ENCODE results near the gene INHBC. TPM values are rescaled to one million over a fixed set of nuclear protein-coding genes. Genes with fewer than 3 reads are reported as not detected.
"Not testable (repeated sequence)": the region's sequence is repeated elsewhere in the genome, so short reads cannot be mapped to it uniquely, and the experiment has no call there.

The INHBC gene
- total RNA-seq, 1 donor from 2014 or later = not detected

DNA sequence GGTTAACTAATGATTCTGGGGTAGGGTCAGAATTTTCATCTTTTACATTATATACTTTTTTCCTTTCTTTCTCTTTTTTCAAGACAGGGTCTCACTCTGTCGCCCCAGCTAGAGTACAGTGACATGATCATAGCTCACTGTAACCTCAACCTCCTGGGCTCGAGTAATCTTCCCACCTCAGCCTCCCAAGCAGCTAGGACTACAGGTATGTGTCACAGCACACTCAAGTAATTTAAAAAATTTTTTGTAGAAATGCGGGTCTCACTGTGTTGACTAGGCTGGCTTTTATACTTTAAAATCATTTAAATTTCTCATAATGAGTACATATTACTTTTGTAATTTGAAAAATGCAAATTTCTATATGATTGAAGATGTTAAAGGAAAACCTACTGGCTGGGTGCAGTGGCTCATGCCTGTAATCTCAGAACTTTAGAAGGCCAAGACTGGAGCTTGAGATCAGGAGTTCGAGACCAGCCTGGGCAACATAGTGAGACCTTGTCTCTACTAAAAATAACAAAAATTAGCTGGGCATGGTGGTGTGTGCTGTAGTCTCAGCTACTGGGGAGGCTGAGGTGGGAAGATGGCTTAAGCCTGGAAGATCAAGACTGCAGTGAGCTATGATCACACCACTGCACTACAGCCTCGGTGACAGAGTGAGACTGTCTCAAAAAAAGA, 29.5 kb upstream of the INHBC start:
- intact Hi-C loops (cut with DNase I) = no loop called here

DNA sequence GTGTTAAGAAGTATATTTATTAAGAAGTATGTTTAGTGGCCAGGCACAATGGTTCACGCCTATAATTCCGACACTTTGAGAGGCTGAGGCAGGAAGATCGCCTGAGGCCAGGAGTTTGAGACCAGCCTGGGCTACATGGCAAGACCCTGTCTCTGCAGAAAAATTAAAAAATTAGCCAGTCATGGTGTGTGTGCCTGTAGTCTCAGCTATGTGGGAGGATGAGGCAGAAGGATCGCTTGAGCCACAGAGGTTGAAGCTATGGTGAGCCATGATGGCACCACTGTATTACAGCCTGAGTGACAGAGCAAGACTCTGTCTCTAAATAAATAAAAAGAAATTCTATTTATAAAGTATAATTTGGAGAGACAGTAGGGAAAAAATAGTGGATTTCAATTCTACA, 24.1 kb upstream of the INHBC start:
- intact Hi-C loops (cut with DNase I) = no loop called here
- Histone ChIP-seq H3K36me3 (no peaks in the 10 kb centered on the region), H3K9me3 (no peaks in the 10 kb centered on the region), H3K27me3 (ENCODE audit: low read depth) (no peaks in the 10 kb centered on the region), H3K4me3 (no peak overlapping the region), H3K27ac (no peak overlapping the region), H3K4me1 (no peaks in the 10 kb centered on the region)
- no peak for DNase-seq
- ATAC-seq = no peak
- TF ChIP-seq, protein P1, sequence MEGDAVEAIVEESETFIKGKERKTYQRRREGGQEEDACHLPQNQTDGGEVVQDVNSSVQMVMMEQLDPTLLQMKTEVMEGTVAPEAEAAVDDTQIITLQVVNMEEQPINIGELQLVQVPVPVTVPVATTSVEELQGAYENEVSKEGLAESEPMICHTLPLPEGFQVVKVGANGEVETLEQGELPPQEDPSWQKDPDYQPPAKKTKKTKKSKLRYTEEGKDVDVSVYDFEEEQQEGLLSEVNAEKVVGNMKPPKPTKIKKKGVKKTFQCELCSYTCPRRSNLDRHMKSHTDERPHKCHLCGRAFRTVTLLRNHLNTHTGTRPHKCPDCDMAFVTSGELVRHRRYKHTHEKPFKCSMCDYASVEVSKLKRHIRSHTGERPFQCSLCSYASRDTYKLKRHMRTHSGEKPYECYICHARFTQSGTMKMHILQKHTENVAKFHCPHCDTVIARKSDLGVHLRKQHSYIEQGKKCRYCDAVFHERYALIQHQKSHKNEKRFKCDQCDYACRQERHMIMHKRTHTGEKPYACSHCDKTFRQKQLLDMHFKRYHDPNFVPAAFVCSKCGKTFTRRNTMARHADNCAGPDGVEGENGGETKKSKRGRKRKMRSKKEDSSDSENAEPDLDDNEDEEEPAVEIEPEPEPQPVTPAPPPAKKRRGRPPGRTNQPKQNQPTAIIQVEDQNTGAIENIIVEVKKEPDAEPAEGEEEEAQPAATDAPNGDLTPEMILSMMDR (IDR thresholded peaks at IDR 0.05) = no peak

More for the DNA sequence above, 29.5 kb upstream of the INHBC start:
- Histone ChIP-seq H3K27ac (no peak overlapping the region), H3K36me3 (no peaks in the 10 kb centered on the region), H3K27me3 (ENCODE audit: low read depth) (no peaks in the 10 kb centered on the region), H3K4me3 (no peak overlapping the region), H3K4me1 (no peaks in the 10 kb centered on the region), H3K9me3 (no peaks in the 10 kb centered on the region)
- TF ChIP-seq, protein P1 (IDR thresholded peaks at IDR 0.05) = no peak
- DNase-seq (no peak), ATAC-seq (no peak)

DNA sequence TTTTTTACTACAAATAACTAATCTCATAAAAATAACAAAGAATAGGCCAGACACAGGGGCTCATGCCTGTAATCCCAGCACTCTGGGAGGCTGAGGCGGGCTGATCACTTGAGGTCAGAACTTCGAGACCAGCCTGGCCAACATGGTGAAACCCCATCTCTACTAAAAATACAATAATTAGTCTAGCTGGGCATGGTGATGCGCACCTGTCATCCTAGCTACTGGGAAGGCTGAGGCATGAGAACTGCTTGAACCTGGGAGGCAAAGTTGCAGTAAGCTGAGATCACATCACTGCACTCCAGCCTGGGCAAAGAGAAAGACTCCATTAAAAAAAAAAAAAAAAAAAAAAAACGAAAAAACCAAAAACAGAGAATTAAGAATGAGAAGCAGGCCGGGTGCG, 20.4 kb upstream of the INHBC start:
- H3K4me3 ChIP-seq; intact Hi-C loops (cut with DNase I); ATAC-seq; DNase-seq; H3K36me3 ChIP-seq; H3K9me3 ChIP-seq; H3K27ac ChIP-seq; H3K4me1 ChIP-seq; H3K27me3 ChIP-seq (ENCODE audit: low read depth): not testable (repeated sequence)

DNA sequence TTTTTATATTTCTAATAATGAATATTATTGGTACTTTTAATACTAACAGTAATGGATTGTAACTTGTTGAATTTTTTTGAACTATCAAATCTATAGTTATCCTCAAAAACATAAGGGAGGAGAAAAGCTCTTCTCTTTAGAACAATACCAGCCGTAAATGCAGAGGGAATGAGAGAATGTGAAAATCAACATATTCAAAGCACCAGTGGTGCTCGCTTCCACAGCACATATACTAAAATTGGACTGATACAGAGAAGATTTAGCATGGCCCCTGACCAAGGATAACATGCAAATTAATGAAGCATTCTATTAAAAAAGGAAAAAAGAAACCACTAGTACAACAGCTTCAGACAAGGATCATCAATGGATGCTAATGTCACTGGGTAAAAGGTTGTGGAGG, 19.5 kb upstream of the INHBC start:
- Histone ChIP-seq H3K27ac (no peak overlapping the region), H3K27me3 (ENCODE audit: low read depth) (no peaks in the 10 kb centered on the region), H3K9me3 (no peaks in the 10 kb centered on the region), H3K36me3 (no peaks in the 10 kb centered on the region), H3K4me3 (no peak overlapping the region), H3K4me1 (no peaks in the 10 kb centered on the region)
- intact Hi-C loops (cut with DNase I) = no loop called here
- TF ChIP-seq, protein P1 (IDR thresholded peaks at IDR 0.05) = no peak
- ATAC-seq (no peak), DNase-seq (no peak)

DNA sequence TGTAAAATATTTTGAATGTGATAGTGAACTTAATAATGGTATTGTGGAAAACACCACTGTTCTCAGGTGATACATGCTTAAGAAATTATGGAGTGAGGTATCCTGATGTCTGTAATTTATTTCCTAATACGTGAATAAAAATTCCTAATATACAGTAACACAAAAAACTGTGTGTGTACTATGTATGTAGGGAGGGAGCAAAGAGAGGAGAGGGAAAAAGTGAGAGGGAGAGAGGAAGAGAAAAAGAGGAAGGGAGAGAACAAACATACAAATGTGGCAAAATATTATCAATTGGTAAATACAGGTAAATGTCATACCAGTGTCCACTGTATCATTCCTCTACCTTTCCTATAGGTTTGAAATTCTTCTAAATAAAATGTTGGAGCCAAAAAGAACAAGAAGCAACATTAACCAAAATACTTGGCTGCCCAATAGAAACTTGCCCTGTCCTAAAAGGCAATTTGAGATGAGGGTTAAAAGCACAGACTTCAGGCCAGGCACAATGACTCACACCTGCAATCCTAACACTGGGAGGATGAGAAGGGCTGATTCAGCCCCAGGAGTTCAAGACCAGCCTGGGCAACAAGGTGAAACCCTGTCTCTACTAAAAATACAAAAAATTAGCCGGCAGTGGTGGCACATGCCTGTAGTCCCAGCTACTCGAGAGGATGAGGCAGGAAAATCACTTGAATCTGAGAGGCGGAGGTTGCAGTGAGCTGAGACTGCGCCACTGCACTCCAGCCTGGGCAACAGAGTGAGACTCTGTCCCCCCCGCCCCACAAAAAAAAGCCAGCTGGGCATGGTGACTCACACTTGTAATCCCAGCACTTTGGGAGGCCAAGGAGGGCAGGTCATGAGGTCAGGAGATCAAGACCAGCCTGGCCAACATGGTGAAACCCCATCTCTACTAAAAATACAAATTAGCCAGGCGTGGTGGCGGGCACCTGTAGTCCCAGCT, 18.3 kb upstream of the INHBC start:
- DNase-seq (no peak), ATAC-seq (peak in 1 of 2 donors; percentile 33)
- no peak overlapping the region for H3K4me3 ChIP-seq
- TF ChIP-seq, protein P1 (IDR thresholded peaks at IDR 0.05) = no peak
- H3K27ac ChIP-seq = no peak overlapping the region
- intact Hi-C loops (cut with DNase I) = no loop called here
- peaks cover 1% of the 10 kb centered on the region for H3K36me3 ChIP-seq
- no peaks in the 10 kb centered on the region for H3K9me3 ChIP-seq
- no peaks in the 10 kb centered on the region for H3K4me1 ChIP-seq
- H3K27me3 ChIP-seq (ENCODE audit: low read depth) = no peaks in the 10 kb centered on the region

DNA sequence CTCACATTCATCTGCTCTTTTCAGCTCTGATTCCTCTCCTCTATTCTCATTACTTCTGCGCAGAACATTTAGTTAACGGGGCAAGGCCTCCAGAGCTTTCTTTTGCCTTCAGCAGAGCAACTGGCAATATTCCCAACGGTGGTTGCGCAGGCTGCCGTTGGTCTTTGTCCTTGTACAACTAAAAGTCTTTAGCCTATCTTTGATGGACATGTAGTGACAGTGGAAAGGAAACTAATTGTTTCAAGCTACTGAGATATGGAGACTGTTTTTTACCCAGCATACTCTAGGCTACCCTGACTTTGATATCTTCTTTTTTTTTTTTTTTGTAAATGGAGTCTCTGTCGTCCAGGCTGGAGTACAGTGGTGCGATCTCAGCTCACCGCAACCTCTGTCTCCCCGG, 16.3 kb upstream of the INHBC start:
- TF ChIP-seq, protein P1 (IDR thresholded peaks at IDR 0.05) = no peak
- ATAC-seq = no peak
- H3K4me1 ChIP-seq = no peaks in the 10 kb centered on the region
- DNase-seq = no peak
- H3K27me3 ChIP-seq (ENCODE audit: low read depth) = no peaks in the 10 kb centered on the region
- intact Hi-C loops (cut with DNase I) = no loop called here
- H3K4me3 ChIP-seq = no peak overlapping the region
- peaks cover 18% of the 10 kb centered on the region for H3K36me3 ChIP-seq
- no peaks in the 10 kb centered on the region for H3K9me3 ChIP-seq
- H3K27ac ChIP-seq = no peak overlapping the region
